ENCODE data around the gene PANK4.

GRCh38 chr1:2547210-2548067 is 21.0 kb upstream of the PANK4 start:
- TF ChIP-seq GATA3 (IDR thresholded peaks at IDR 0.05; ENCODE audit: low read depth, low read length) (no peak), GATA2 (IDR thresholded peaks at IDR 0.05; ENCODE audit: low read depth, low read length) (no peak)

Measured in SH-SY5Y (cell line).